ENCODE data around the gene USP6NL. TPM values are rescaled to one million over a fixed set of nuclear protein-coding genes. Genes with fewer than 3 reads are reported as not detected.

USP6NL gene
- polyA plus RNA-seq, 1 donor (not counting 4 experiments of a cell fraction or from before 2014, with no cell fraction given) = 8.7 TPM

- Histone ChIP-seq H3K79me2 (ENCODE audit: control insufficient read depth, insufficient read depth, low read length) (no peaks in the 10 kb centered on the region), H3K4me3 (ENCODE audit: control insufficient read depth in 2 of 3, extremely low read depth in 1 of 3, insufficient read depth in 2 of 3, low read depth in 1 of 3, low read length in 3 of 3) (no peak overlapping the region), H3K4me2 (ENCODE audit: control insufficient read depth, extremely low read depth, insufficient read depth, low read depth, low read length) (no peak overlapping the region), H3K36me3 (ENCODE audit: control insufficient read depth in 2 of 2, extremely low read depth in 1 of 2, insufficient read depth in 2 of 2, low read length in 2 of 2) (no peaks in the 10 kb centered on the region), H3K9me1 (ENCODE audit: control insufficient read depth, extremely low read depth, insufficient read depth, low read length) (no peaks in the 10 kb centered on the region), H4K20me1 (ENCODE audit: control insufficient read depth, extremely low read depth, insufficient read depth, low read length) (no peaks in the 10 kb centered on the region), H2AFZ (ENCODE audit: control insufficient read depth, low read length) (no peak overlapping the region), H3K9me3 (ENCODE audit: control insufficient read depth, low read depth, low read length) (peaks cover 5% of the 10 kb centered on the region), H3K9ac (ENCODE audit: control insufficient read depth, extremely low read depth, insufficient read depth, low read length) (no peak overlapping the region), H3K4me1 (ENCODE audit: control insufficient read depth, extremely low read depth, insufficient read depth, low read length) (no peaks in the 10 kb centered on the region), H3K27me3 (ENCODE audit: control insufficient read depth, extremely low read depth, insufficient read depth, low read length) (no peaks in the 10 kb centered on the region), H3K27ac (ENCODE audit: control insufficient read depth, insufficient read depth, low read length) (no peak overlapping the region)
- FAIRE-seq = no peak
- dilution Hi-C loops (cut with MboI; ENCODE audit: extremely low pct_ligation_motif_present, low sequenced_read_pairs) = no loop called here
- TF ChIP-seq EZH2 (IDR thresholded peaks at IDR 0.05; ENCODE audit: low read length) = no peak
- no peak for TF ChIP-seq CTCF (optimal IDR thresholded peaks at IDR 0.05 in 1 of 3, IDR thresholded peaks at IDR 0.05 in 1 of 3, conservative IDR thresholded peaks at IDR 0.05 in 1 of 3; ENCODE audit: extremely low read depth in 1 of 3, insufficient read depth in 2 of 3, low read length in 3 of 3)
- no peak for DNase-seq (ENCODE audit: low read depth, low spot score)
These were observed 180.3 kb downstream of the USP6NL start for GRCh38 chr10:11431216-11431555.

GRCh38 chr10:11430421-11431215 is 180.8 kb downstream of the USP6NL start:
- Histone ChIP-seq H4K20me1 (ENCODE audit: control insufficient read depth, extremely low read depth, insufficient read depth, low read length) (no peaks in the 10 kb centered on the region), H3K36me3 (ENCODE audit: control insufficient read depth in 2 of 2, extremely low read depth in 1 of 2, insufficient read depth in 2 of 2, low read length in 2 of 2) (no peaks in the 10 kb centered on the region), H3K9ac (ENCODE audit: control insufficient read depth, extremely low read depth, insufficient read depth, low read length) (no peak overlapping the region), H3K27ac (ENCODE audit: control insufficient read depth, insufficient read depth, low read length) (no peak overlapping the region), H3K4me3 (ENCODE audit: control insufficient read depth in 2 of 3, extremely low read depth in 1 of 3, insufficient read depth in 2 of 3, low read depth in 1 of 3, low read length in 3 of 3) (no peak overlapping the region), H2AFZ (ENCODE audit: control insufficient read depth, low read length) (no peak overlapping the region), H3K79me2 (ENCODE audit: control insufficient read depth, insufficient read depth, low read length) (no peaks in the 10 kb centered on the region), H3K27me3 (ENCODE audit: control insufficient read depth, extremely low read depth, insufficient read depth, low read length) (no peaks in the 10 kb centered on the region), H3K4me2 (ENCODE audit: control insufficient read depth, extremely low read depth, insufficient read depth, low read depth, low read length) (no peak overlapping the region), H3K4me1 (ENCODE audit: control insufficient read depth, extremely low read depth, insufficient read depth, low read length) (no peaks in the 10 kb centered on the region), H3K9me3 (ENCODE audit: control insufficient read depth, low read depth, low read length) (peaks cover 5% of the 10 kb centered on the region), H3K9me1 (ENCODE audit: control insufficient read depth, extremely low read depth, insufficient read depth, low read length) (no peaks in the 10 kb centered on the region)
- TF ChIP-seq EZH2 (IDR thresholded peaks at IDR 0.05; ENCODE audit: low read length) (no peak), CTCF (optimal IDR thresholded peaks at IDR 0.05 in 1 of 3, IDR thresholded peaks at IDR 0.05 in 1 of 3, conservative IDR thresholded peaks at IDR 0.05 in 1 of 3; ENCODE audit: extremely low read depth in 1 of 3, insufficient read depth in 2 of 3, low read length in 3 of 3) (no peak)
- no peak for DNase-seq (ENCODE audit: low read depth, low spot score)
- FAIRE-seq = no peak
- dilution Hi-C loops (cut with MboI; ENCODE audit: extremely low pct_ligation_motif_present, low sequenced_read_pairs) = no loop called here
